Prostate gland (tissue), 2 donors: ENCODE results near the gene SDR39U1.

Experiments
- CTCF ChIP-seq, 4 experiments: fragments of 200-600 bp in 2 of 4; fragments of 450-650 bp in 2 of 4; sonication (generic) in 2 of 4; IDR thresholded peaks; 1 replicate in 3 of 4; 2 replicates in 1 of 4; pipeline ENCODE4 v1.5.1; 2016 to 2019; ENCODE audit warnings: antibody characterized with exemption in 4 of 4, mild to moderate bottlenecking in 2 of 4, moderate library complexity in 2 of 4
- POLR2AphosphoS5 ChIP-seq: sonication (generic); formaldehyde crosslinking; IDR thresholded peaks from one replicate; pipeline ENCODE4 v1.6.1; 2017; ENCODE audit warnings: antibody characterized with exemption

GRCh38 chr14:24411443-24412389, 30.9 kb downstream of the SDR39U1 start:
- TF ChIP-seq CTCF (IDR thresholded peaks at IDR 0.05) (peak; percentile 24 to 71 (median 43)), POLR2AphosphoS5 (no peak)
